Neural progenitor cell (in vitro differentiated cells): Measurements from ENCODE around the gene MTREX. TPM values are rescaled to one million over a fixed set of nuclear protein-coding genes. Genes with fewer than 3 reads are reported as not detected.

Experiments used
- DNase-seq: peaks from one replicate; pipeline ENCODE4 v3.0.0-alpha.2; 2016; ENCODE audit warnings: low spot score
- H2AFZ ChIP-seq: fragments of 200-600 bp; sonication (generic); replicated peaks from 2 replicates; pipeline ENCODE4 v1.6.1; 2016; ENCODE audit warnings: antibody characterized with exemption
- H3F3A ChIP-seq: fragments of 200-600 bp; sonication (generic); 2 replicates; pipeline ENCODE4 v1.6.1; 2016; ENCODE audit warnings: antibody characterized with exemption, low read depth
- H3K27ac ChIP-seq: fragments of 200-600 bp; sonication (generic); 2 replicates; pipeline ENCODE4 v1.5.1; 2016; ENCODE audit warnings: mild to moderate bottlenecking
- H3K27me3 ChIP-seq: fragments of 200-600 bp; sonication (generic); 2 replicates; pipeline ENCODE4 v1.6.1; 2016; ENCODE audit warnings: mild to moderate bottlenecking, moderate library complexity
- H3K36me3 ChIP-seq: fragments of 200-600 bp; sonication (generic); 2 replicates; pipeline ENCODE4 v1.5.1; 2016
- H3K4me1 ChIP-seq: fragments of 200-600 bp; sonication (generic); 2 replicates; pipeline ENCODE4 v1.6.1; 2016; ENCODE audit warnings: mixed run types
- H3K4me2 ChIP-seq: fragments of 200-600 bp; sonication (generic); 2 replicates; pipeline ENCODE4 v1.6.1; 2016
- H3K4me3 ChIP-seq: fragments of 200-600 bp; sonication (generic); 2 replicates; pipeline ENCODE4 v1.5.1; 2016
- H3K79me2 ChIP-seq: fragments of 200-600 bp; sonication (generic); 2 replicates; pipeline ENCODE4 v1.6.1; 2016; ENCODE audit warnings: low read depth
- H3K9ac ChIP-seq: fragments of 200-600 bp; sonication (generic); 2 replicates; pipeline ENCODE4 v1.6.1; 2016
- H3K9me3 ChIP-seq: fragments of 200-600 bp; sonication (generic); 2 replicates; pipeline ENCODE4 v1.5.1; 2016; ENCODE audit warnings: low read depth
- H4K20me1 ChIP-seq: fragments of 200-600 bp; sonication (generic); 2 replicates; pipeline ENCODE4 v1.6.1; 2016; ENCODE audit warnings: low read depth
- H3K27ac Mint-ChIP-seq: 3 replicates; pipeline ENCODE4 v1.8.0; 2021; ENCODE audit warnings: mixed read lengths
- H3K27me3 Mint-ChIP-seq: 2 replicates; pipeline ENCODE4 v1.8.0; 2022; ENCODE audit warnings: low read depth, mild to moderate bottlenecking, inconsistent platforms, moderate library complexity, mixed read lengths; ENCODE audit not compliant: insufficient read depth
- H3K36me3 Mint-ChIP-seq: 3 replicates; pipeline ENCODE4 v1.8.0; 2021; ENCODE audit warnings: mixed read lengths
- H3K4me1 Mint-ChIP-seq: 3 replicates; pipeline ENCODE4 v1.8.0; 2021; ENCODE audit warnings: mixed read lengths
- H3K4me3 Mint-ChIP-seq: 3 replicates; pipeline ENCODE4 v1.8.0; 2021; ENCODE audit warnings: mild to moderate bottlenecking, moderate library complexity, mixed read lengths
- H3K9me3 Mint-ChIP-seq: 3 replicates; pipeline ENCODE4 v1.8.0; 2020; ENCODE audit warnings: mixed read lengths
- CTCF ChIP-seq: fragments of 200-600 bp; sonication (generic); IDR thresholded peaks from 2 replicates; pipeline ENCODE4 v1.5.1; 2017; ENCODE audit warnings: antibody characterized with exemption, mild to moderate bottlenecking
- EZH2 ChIP-seq: fragments of 200-600 bp; sonication (generic); IDR thresholded peaks from 2 replicates; pipeline ENCODE4 v1.6.1; 2017; ENCODE audit warnings: antibody characterized with exemption, mild to moderate bottlenecking, moderate library complexity
- EZH2phosphoT487 ChIP-seq: fragments of 200-600 bp; sonication (generic); IDR thresholded peaks from 2 replicates; pipeline ENCODE4 v1.6.1; 2017; ENCODE audit warnings: antibody characterized with exemption
- total RNA-seq: library from RNA; depleted of rRNA; stranded (reverse); fragments of >200 nt; gene quantifications from 2 replicates; pipeline ENCODE4 v1.2.3, GENCODE V29; 2015; ENCODE audit warnings: low replicate concordance

The MTREX gene
- total RNA-seq, 1 donor from 2014 or later: 198 TPM

GRCh38 chr5:55360190-55360589 is 52.4 kb downstream of the MTREX start:
- no peak overlapping the region for H3K27ac ChIP-seq
- H2AFZ ChIP-seq: no peak overlapping the region
- no peak overlapping the region for H3K4me2 ChIP-seq
- no peaks in the 10 kb centered on the region for H3K27me3 ChIP-seq
- H3F3A ChIP-seq: no peaks in the 10 kb centered on the region
- H4K20me1 ChIP-seq: no peaks in the 10 kb centered on the region
- H3K9me3 ChIP-seq: no peaks in the 10 kb centered on the region
- TF ChIP-seq CTCF (no peak), EZH2 (no peak), EZH2phosphoT487 (no peak)
- H3K4me1 ChIP-seq: no peaks in the 10 kb centered on the region
- no peak overlapping the region for H3K9ac ChIP-seq
- no peak for DNase-seq
- peaks cover 20% of the 10 kb centered on the region for H3K36me3 Mint-ChIP-seq
- H3K79me2 ChIP-seq: peaks cover 4% of the 10 kb centered on the region
- H3K4me3 Mint-ChIP-seq: no peak overlapping the region
- H3K4me3 ChIP-seq: no peak overlapping the region
- no peak overlapping the region for H3K27ac Mint-ChIP-seq
- no peaks in the 10 kb centered on the region for H3K9me3 Mint-ChIP-seq
- H3K27me3 Mint-ChIP-seq: no peaks in the 10 kb centered on the region
- H3K4me1 Mint-ChIP-seq: no peaks in the 10 kb centered on the region
- peaks cover 22% of the 10 kb centered on the region for H3K36me3 ChIP-seq

- Mint-ChIP-seq H3K4me3 (no peak overlapping the region), H3K4me1 (no peaks in the 10 kb centered on the region), H3K27me3 (no peaks in the 10 kb centered on the region), H3K36me3 (peaks cover 21% of the 10 kb centered on the region), H3K27ac (no peak overlapping the region), H3K9me3 (no peaks in the 10 kb centered on the region)
- H2AFZ ChIP-seq: no peak overlapping the region
- no peaks in the 10 kb centered on the region for H3K9me3 ChIP-seq
- no peaks in the 10 kb centered on the region for H3K27me3 ChIP-seq
- no peak for DNase-seq
- no peak for TF ChIP-seq CTCF
- TF ChIP-seq EZH2phosphoT487: no peak
- TF ChIP-seq EZH2: no peak
- H3K9ac ChIP-seq: no peak overlapping the region
- no peak overlapping the region for H3K4me2 ChIP-seq
- no peaks in the 10 kb centered on the region for H3K4me1 ChIP-seq
- peaks cover 17% of the 10 kb centered on the region for H3K36me3 ChIP-seq
- H3F3A ChIP-seq: no peaks in the 10 kb centered on the region
- H3K27ac ChIP-seq: no peak overlapping the region
- H3K4me3 ChIP-seq: no peak overlapping the region
- no peaks in the 10 kb centered on the region for H4K20me1 ChIP-seq
- H3K79me2 ChIP-seq: peaks cover 4% of the 10 kb centered on the region
Observed at GRCh38 chr5:55363856-55364255, 56.1 kb downstream of the MTREX start.

- no peaks in the 10 kb centered on the region for H3K9me3 ChIP-seq
- H3K79me2 ChIP-seq: peaks cover 4% of the 10 kb centered on the region
- H3K4me1 Mint-ChIP-seq: no peaks in the 10 kb centered on the region
- H3F3A ChIP-seq: no peaks in the 10 kb centered on the region
- peaks cover 22% of the 10 kb centered on the region for H3K36me3 Mint-ChIP-seq
- H4K20me1 ChIP-seq: no peaks in the 10 kb centered on the region
- no peaks in the 10 kb centered on the region for H3K27me3 Mint-ChIP-seq
- no peaks in the 10 kb centered on the region for H3K9me3 Mint-ChIP-seq
- no peak overlapping the region for H3K9ac ChIP-seq
- no peak for TF ChIP-seq CTCF
- TF ChIP-seq EZH2phosphoT487: no peak
- no peak for TF ChIP-seq EZH2
- no peak overlapping the region for H3K4me2 ChIP-seq
- H3K4me3 Mint-ChIP-seq: no peak overlapping the region
- no peaks in the 10 kb centered on the region for H3K4me1 ChIP-seq
- no peak overlapping the region for H2AFZ ChIP-seq
- no peak for DNase-seq
- no peak overlapping the region for H3K27ac Mint-ChIP-seq
- peaks cover 10% of the 10 kb centered on the region for H3K36me3 ChIP-seq
- H3K4me3 ChIP-seq: no peak overlapping the region
- no peak overlapping the region for H3K27ac ChIP-seq
- no peaks in the 10 kb centered on the region for H3K27me3 ChIP-seq
Observed at GRCh38 chr5:55364537-55365055, 56.8 kb downstream of the MTREX start.
